ENCODE results near the gene TOM1L2.

Gene TOM1L2

DNA sequence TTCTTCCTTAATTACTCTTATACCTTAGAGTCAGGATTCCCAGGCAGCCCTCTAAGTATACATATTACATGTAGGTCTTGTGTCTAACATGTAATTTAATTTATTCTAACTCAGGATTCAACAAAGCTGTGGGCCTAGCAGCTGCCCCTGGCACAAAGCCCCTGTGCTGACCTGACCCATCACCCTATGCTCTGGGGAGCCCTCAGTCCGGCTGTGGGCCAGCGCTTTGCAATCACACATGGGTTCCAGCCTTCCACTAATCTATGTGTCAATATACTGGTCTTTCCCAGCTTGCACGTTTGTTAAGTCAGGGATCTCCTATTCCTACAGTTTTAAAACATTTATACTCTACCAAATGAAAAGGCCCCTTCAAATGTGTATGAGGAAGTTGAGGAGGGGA, 72.7 kb downstream of the TOM1L2 start:
- DNase-seq (ENCODE audit: low read depth in 2 of 2), result no peak

DNA sequence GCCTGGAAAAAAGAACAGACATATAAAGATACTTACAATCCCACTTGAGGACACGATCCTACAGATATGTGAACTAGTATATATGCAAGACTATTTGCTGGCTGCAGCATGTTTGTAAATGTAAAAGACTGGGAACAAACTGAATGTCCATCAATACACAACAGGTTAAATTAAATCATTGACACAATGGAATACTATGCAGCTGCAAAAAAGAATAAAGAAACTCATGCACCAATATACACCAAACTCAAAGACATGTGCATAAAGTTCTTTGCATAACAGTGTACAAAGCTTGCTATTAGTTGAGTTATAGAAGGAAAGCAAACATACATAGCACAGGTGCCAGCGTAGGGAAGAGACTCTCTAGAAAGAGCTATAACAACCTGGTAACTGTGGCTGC, 73.5 kb downstream of the TOM1L2 start:
- DNase-seq (ENCODE audit: low read depth in 2 of 2), result no peak

DNA sequence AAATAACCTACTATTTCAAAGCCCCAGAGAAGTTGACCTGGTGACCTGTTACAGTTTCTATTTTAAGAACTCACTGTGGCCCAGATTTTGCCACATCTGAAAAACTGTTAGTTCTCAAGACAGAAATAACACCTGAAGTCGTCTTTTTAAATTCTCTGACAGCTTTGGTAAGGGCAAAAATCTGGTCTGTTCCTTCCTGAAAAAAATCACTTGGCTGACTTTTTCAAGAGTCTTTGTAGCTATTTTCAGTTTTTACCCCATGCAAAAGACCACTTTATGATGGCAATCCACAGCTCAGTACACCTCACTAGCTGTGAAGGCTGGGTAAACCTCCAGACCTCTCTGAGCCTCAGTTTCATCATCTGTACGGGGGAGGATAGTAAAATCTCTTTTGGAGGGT, 74.8 kb downstream of the TOM1L2 start:
- no peak for DNase-seq (ENCODE audit: low read depth in 2 of 2)

DNA sequence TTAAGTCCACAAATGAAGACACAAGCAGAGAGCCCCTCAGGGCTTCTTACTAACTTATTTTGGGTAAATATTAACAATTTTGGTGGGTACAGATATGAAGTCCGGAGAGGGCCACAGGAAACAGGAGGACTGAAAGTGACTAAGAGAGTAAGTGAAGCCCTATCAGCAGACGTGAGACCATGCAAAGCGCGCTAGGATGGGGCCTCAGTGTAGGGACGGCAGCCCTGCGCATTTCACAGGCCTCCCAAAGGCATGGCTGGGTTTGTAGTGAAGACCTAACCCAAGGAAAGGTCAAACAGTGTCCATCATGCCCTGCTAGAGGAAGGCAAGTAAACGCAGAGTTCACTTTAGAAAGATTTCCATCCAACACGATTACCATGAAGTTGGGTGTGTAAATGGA, 75.5 kb downstream of the TOM1L2 start:
- no peak for DNase-seq (ENCODE audit: low read depth in 2 of 2)

DNA sequence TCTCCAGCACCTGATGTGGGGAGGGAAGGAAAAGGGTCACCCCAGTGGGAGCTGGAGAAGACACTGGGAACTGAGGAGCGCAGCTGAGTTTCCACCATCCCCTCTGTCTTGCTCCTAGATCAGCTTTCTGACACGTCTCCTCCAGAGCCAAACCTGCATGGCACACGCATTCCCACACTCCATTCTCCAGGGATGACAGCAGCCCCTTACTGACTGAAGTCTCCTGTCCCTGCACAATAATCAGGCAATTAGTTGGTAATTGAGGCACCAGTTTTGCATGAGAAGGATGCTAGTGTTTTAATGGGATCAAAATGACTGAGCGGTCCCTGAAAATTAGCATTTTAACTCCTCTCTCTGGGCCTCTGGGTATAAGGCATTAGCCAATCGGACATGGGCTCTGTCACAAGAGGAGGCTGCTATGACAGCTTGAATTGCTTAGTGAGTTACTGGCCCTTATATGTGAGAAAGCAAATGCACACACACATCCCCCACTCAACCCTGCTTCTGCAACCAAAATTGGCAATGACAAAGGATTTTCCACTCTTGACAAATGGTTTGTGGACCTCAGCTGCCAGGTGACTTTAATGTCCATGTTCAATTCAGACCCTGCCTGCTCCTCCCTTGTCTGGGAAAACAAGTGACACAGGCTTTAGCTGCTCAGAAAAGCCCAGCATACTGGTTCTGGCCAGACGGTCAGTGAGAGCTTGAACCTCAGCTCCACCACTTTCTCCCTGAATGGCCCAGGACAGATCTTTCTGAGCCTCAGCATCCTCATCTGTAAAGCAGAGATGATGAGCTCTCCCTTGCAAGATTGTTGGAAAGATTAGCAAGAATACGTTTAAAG, 78.2 kb downstream of the TOM1L2 start:
- no peak for DNase-seq (ENCODE audit: low read depth in 2 of 2)

DNA sequence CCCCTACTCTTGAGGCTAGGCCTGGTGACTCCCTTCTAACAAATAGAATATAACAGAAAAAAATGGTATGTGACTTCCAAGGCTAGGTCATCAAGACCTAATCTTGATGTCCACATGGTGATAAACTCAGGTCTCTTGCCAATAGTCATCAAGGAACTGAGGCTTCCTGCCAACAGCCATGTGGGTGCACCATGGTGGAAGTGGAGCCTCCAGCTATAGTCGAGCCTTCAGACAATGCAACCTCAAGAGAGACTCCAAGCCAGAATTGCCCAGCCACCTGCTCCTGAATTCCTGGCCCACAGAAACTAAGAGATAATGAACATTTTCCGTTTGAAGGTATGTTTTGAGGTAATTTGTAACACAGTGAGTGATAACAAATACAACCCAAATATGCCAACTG, 79.5 kb downstream of the TOM1L2 start:
- no peak for DNase-seq (ENCODE audit: low read depth in 2 of 2)

DNA sequence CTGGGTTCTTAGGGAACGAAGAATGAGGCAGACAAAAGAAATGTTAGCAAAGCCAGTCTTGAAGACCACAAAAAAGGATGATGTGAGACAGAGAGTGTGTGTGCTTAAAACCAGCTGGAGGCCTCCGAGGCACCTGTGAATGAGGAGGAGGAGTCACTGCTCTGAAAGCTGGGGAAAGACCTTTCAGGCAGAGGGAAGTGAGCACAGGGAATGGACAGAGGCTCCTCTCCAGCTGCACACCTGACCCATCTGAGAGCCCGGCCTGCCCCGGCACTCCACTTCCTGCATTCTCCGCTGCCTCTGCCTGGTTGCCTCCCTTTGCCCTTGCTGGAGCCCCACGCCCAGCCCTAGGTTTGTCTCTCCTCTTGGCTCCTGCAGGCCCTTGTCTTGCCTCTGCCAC, 80.2 kb downstream of the TOM1L2 start:
- DNase-seq (ENCODE audit: low read depth in 2 of 2), result no peak

DNA sequence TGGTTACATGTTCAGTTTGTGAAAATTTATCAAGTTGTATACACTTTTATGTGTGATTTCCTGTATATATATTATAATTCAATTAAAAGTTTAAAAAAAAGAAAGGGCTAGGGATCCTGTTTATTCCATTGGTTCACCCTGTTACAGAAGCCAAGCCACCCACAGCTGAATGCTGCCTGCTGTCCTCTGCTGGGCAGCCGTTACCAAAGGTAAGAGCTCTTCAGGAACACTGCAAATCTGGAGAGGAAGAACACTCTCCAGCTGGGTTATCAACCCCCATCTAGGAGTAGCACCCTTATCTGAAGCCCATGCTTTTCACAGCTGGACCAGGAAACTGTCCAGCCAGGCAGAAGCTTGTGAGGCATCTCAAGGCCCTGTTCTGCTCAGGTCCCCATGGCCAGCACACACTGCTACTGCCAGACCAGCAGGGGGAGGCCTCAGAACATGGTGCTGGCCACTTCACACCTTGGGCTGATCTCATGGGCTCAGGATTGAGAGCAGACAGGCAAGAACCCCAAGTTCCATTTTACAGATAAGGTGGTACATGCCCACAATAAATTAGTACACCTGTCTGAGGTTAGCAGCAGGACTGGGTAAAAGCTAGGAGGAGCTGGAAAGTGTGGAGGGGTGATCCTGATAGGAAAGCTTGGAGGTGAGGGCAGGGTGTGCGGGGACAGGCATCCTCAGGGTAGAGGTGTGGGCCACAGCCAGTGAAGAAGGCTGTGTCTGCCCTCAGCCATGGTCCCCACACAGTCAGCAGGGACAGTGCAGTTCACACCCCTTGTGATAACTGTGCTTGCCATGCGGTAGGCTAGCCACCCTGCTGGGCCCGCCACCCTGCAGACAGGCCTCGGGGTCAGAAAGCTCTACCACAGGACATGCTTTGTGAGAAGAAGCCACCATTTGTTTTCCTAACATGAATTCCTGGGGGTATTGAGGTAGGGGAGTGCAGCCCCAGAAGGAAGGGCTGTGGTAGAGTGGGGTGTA, 81.1 kb downstream of the TOM1L2 start:
- peak in 1 of 2 donors; percentile 5 for DNase-seq (ENCODE audit: low read depth in 2 of 2)

DNA sequence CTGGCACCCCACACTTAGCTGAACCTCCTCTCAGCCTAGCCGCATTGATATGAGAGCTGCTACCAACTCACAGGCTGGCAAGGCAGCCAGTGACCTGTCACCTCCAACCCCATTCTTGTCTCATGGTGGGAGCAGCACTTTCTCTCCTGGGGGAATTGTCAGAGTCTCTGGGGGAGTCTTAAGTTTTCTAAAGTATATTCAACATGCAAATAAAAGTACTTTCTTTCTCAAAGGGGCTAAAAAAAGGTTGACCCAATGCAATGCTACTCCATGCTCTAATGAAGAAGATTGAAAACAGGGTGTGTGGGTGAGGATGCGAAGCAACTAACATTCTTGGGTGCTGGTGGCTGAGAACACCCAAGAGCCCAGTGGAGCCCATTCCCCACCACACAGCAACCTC, 82.3 kb downstream of the TOM1L2 start:
- DNase-seq (ENCODE audit: low read depth in 2 of 2), result no peak

DNA sequence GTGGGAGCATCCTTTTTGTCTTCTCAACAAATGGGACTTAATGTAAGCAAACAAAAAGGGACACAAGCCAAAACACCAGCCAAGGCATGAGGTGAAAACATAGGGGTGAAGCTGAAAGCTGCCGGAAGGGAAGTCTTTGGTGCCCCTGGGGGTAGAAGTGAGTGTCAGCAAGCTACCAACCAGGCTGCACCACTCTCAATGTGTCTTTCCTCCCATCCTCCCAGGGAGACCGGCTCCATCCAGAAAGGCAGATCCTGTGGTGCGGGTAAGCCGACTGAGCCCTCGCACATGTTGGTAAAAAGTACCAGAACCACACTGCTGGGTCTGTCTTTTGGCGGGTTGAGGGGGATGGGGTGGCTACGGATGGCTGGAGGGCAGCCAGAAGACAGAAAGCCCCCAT, 83.4 kb downstream of the TOM1L2 start:
- DNase-seq (ENCODE audit: low read depth in 2 of 2), result no peak

DNA sequence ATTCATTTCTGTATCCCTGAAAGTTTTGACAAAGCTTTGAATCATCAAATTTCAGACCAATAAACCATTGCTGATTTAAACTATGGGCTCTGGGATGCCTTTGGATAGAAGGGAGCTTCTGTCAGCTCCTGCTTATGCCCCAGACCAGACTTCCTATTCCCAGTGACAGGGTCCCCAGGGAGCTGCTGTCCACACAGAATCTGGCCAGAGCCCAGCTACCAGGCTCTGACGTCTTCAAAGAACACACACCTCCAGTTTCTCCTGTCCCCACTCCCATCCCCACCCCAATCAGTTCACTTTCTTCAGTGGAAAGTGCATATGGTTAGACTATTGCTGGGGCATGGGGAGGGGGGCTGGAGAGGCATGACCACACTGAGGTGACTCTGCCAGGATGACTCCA, 83.8 kb downstream of the TOM1L2 start:
- DNase-seq (ENCODE audit: low read depth in 2 of 2), result no peak

DNA sequence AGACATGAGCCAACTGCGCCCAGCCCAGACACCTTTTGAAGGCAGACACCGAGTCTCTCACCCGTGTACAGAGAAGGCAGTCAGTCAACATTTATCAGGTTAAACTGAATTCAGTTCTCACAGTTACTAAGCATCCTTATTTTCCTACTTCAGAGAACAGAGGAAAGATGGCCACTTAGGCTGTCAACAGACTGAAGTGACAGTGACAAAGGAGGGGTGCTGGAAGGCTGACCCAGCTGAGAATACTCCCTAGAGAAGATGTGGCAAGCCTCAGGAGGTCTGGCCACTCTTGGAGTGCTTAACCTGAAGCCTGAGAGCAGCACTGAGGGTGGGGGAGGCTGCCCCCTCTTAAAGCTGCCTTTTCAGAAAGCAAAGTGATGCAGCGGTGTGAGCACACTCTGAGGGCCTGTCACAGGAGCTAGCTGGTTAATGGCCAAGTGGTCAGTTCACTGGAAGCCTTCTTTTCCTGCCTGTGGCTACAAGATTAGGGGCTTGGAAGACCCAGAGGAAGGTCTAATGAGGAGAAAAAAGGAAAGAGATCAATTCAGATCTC, 84.4 kb downstream of the TOM1L2 start:
- DNase-seq (ENCODE audit: low read depth in 2 of 2), result no peak

DNA sequence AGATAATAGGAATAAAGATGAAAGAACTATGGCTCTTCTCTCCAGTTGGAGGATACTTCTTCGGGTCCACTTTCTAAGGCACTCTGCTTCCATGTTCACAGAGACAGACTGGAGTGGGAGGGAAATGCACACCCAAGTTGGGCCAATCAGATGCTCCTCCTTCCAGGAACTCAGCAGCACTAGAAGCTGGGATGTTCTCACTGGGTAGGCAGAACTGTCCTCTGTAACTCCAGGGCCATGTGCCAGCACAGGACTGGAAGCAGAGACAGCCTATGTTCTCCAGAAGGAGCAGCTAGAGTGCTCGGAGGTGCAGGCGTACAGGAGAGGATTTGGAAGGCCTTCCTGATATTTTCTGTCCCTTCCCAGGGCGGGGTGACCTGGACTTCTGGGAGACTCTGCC, 85.5 kb downstream of the TOM1L2 start:
- no peak for DNase-seq (ENCODE audit: low read depth in 2 of 2)

DNA sequence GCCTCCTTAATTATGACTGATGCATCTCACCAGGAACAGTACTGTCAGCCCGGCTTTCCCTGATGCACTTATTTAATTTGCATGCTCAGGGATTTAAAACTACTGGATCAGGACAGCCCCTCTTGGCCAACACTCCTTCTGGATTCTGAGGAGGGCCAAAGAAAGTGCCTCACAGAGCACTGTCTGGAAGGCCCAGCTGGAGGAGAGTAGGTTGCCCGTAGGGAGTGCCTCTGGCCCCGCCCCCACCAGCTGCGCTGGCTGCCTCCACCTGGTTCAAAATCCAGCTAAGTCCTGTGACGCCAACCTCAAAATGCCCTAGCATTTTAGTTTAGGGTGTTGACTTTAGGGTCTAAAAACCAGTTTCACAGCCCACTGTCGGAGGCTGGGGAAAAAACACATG, 86.0 kb downstream of the TOM1L2 start:
- no peak for DNase-seq (ENCODE audit: low read depth in 2 of 2)

DNA sequence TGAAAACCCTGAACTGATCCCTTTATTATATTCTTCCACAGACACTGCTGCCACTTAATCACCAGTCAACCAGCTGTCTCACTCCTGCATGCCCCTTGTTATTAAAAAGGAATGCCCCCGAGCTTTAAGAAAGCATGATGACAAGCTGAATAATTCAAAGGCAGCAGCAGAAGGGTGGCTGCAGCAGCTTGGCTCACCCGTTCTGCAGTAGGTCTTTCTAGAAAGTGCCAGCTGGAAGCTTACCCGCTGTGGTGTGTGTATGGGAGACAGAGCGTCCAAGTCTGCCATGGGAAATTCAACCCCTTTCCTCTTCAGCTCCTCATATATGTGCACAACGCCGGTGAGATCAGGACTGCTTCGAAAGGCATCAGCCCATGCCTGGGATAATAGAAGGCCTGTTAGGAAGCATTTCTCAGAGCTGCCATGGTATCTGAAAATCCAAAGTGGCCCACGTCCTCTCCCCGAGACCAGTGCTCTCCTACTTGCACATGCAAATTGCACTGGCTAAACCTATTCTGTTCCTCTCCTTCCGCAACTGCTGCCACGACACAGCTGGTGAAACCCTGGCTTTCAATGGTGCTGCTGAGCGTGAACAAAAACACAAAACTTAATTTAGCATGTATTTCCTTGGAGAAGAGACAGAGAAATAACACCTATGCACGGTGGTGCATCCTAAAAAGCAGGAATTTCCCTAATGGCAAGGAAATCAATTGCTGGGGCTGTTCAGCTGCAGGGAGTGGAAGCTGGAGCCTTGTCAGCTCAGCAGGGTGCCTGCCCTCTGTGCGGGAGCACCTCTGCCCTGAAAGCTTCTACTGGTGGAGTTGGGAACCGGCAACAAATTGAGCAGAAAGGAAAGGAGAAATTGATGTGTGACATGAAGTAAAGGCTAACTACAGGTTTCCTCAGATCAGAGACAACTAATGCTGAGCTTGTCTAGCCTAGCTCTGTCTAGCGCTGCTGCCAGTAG, 87.5 kb downstream of the TOM1L2 start:
- no peak for DNase-seq (ENCODE audit: low read depth in 2 of 2)

DNA sequence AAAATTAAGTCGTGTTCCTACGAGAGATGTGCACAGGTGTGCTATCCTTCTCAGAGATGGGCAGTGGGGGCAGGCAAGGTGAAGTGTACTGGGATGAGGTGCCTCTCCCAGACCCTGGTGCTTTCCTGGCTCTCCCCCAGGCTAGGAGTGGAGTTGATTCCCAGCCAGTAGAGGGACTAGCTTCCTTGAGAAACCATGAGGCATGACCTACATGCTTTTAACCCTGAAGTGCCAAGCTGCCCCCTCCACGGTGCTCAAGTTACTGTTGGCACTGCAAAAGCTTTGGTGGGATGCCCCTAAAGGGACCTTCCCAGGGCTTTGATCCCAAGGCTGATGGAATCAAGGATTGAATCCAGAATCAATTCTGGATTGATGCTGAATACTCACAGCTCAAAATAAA, 88.4 kb downstream of the TOM1L2 start:
- DNase-seq (ENCODE audit: low read depth in 2 of 2), result no peak

DNA sequence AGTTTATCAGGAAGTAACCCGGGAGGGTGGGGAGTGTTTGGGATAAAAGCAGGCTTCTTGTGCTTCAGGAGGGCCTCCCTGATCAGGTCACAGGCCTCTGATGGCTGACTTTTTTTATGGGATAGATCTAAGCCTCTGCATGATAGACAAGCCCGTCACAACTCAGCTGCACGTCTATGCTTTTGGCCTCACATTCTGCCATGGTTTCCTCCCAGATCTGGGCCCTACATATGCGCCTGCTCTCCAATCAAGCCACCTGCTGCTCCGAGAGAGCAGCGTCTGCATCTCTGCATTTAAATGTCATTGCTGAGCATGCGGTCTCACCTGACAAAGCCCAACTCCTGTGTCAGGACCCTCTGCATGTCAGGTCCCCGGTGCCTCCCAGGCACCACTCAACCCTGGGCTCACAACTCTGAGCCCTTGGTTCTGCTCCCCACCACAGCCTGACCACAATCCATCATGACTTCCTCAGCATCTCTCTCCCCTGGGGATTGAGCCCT, 90.1 kb downstream of the TOM1L2 start:
- no peak for DNase-seq (ENCODE audit: low read depth in 2 of 2)

DNA sequence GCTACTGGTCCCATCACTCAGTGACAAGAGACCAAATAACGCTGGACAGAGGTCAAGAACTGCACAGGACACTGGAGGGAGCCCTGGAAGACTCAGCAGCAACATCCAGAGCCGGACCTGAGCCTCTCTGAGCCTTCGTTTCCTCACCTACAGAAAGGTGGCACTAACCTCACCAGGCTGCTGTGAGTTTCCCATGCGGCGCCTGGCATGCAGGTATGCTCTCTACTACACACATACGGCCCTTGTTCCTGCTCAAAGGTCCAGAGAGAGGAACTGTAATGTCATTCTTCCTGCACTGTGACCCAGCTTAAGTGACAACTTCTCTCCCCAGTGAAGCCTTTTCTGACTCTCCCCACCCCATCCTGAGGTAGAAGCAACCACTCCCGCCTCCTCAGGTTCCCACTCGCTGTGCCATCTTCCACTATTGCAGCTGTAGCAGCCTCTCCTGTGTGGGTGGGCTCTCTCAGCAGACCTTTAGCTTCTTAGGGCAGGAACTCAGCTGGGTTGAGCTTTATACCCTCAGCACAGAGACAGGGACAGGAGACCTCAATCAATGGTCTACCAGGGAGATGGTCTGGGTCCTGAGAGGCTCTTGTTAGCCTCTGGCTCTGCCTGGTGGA, 91.5 kb downstream of the TOM1L2 start:
- no peak for DNase-seq (ENCODE audit: low read depth in 2 of 2)

DNA sequence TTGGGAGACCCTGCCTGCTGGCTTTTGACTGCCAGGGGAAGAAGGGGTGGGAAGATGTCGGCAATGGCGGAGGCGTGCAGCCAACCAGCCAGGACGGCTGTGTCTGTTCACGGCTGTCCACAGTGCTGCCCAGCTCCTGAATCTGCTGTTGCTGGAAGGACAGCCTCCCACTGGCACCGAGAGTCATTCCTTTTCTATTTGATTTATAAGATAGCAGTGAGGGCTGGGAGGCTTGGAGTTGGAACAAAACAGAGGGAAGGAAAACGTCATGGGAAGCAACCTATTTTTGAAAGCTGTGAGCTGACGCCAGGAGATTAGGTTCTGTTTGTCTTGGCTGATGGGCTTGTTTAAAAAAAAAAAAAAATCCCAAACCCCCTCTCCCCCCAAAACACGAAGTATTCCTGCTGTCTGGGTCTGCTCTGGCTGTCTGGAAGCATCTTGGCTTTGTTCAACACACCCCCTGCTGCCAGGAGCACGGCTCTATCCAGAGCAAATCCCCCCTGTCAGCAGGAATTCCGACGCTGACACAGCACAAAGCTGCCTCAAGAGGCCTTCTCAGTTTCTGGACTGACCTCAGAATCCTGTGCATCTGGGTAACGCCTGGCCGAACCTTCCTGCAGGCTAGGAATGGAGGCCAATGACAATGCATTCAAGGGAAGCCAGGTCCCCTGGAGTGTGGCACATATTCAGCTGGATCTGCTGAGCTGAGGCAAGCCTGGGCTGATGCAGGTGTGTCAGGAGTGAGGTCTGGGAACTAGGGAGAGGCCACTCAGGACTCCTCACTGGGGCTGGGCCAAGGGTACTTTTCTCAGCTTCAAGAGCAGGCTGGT, 94.5 kb downstream of the TOM1L2 start:
- no peak for DNase-seq (ENCODE audit: low read depth in 2 of 2)
